Mucosa of descending colon (tissue), 3 donors: Measurements from ENCODE around the gene PARVB. TPM values are rescaled to one million over a fixed set of nuclear protein-coding genes. Genes with fewer than 3 reads are reported as not detected.

Source experiments
- ATAC-seq: fragments of 200-7000 bp; cut with Tn5 transposase; one replicate; pipeline ENCODE4 v1.9.1; 2020; ENCODE audit warnings: mild to moderate bottlenecking, moderate library complexity
- DNase-seq, 3 donors: peaks; one replicate each; pipeline ENCODE4 v3.0.0-alpha.2; 2020
- H3K36me3 ChIP-seq: fragments of 200-600 bp; one replicate; pipeline ENCODE4 v1.8.0; 2021; ENCODE audit warnings: low read depth, mild to moderate bottlenecking
- H3K4me1 ChIP-seq: fragments of 200-600 bp; one replicate; pipeline ENCODE4 v1.8.0; 2021; ENCODE audit warnings: low read depth, mild to moderate bottlenecking
- H3K4me3 ChIP-seq: fragments of 200-600 bp; one replicate; pipeline ENCODE4 v1.8.0; 2021; ENCODE audit warnings: mild to moderate bottlenecking
- H3K9me3 ChIP-seq: fragments of 200-600 bp; one replicate; pipeline ENCODE4 v1.8.0; 2021; ENCODE audit warnings: mild to moderate bottlenecking
- intact Hi-C, 2 donors: fragments of 100-400 bp; cut with DNase I in 1 of 2; cut with micrococcal nuclease in 1 of 2; formaldehyde crosslinking; loops; one replicate each; pipeline versions ENCODE4 v1.11.0 to v1.11.1; 2022; cut with DNase I, micrococcal nuclease
- total RNA-seq, 3 donors: library from RNA; stranded (reverse); fragmentation: NEBNext Ultra II Directional in 2 of 3; extraction: Animal tissue kit (Norgen Biotek cat#: 25700) in 2 of 3; gene quantifications; one replicate each; pipeline versions ENCODE4 v1.2.1 to v1.2.4, GENCODE V29; 2021 to 2023
- TF ChIP-seq, protein P1 (sequence below): fragments of 200-600 bp; IDR thresholded peaks from one replicate; pipeline ENCODE4 v1.8.0; 2022; ENCODE audit warnings: antibody characterized with exemption, mild to moderate bottlenecking
- donor health status: DM: no; HTN: no; CAD: no; lungs with moderate emphysema.
- donor health status: DM: no; HTN: no; CAD: no.
- donor health status: DM: no; HTN: yes; CAD: no.

The PARVB gene
- total RNA-seq, 3 donors from 2014 or later, result 5.2 to 35.7 (median 14.9) TPM

GRCh38 chr22:44030051-44030701 lies 6.1 kb downstream of the PARVB start:
- Histone ChIP-seq H3K4me1 (no peaks in the 10 kb centered on the region), H3K36me3 (no peaks in the 10 kb centered on the region), H3K9me3 (no peaks in the 10 kb centered on the region), H3K4me3 (no peak overlapping the region)
- TF ChIP-seq, protein P1, sequence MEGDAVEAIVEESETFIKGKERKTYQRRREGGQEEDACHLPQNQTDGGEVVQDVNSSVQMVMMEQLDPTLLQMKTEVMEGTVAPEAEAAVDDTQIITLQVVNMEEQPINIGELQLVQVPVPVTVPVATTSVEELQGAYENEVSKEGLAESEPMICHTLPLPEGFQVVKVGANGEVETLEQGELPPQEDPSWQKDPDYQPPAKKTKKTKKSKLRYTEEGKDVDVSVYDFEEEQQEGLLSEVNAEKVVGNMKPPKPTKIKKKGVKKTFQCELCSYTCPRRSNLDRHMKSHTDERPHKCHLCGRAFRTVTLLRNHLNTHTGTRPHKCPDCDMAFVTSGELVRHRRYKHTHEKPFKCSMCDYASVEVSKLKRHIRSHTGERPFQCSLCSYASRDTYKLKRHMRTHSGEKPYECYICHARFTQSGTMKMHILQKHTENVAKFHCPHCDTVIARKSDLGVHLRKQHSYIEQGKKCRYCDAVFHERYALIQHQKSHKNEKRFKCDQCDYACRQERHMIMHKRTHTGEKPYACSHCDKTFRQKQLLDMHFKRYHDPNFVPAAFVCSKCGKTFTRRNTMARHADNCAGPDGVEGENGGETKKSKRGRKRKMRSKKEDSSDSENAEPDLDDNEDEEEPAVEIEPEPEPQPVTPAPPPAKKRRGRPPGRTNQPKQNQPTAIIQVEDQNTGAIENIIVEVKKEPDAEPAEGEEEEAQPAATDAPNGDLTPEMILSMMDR, result no peak
- intact Hi-C loops, result no loop called here
- no peak for DNase-seq
- no peak for ATAC-seq

- ATAC-seq (no peak), DNase-seq (no peak)
- Histone ChIP-seq H3K36me3 (no peaks in the 10 kb centered on the region), H3K9me3 (no peaks in the 10 kb centered on the region), H3K4me3 (no peak overlapping the region), H3K4me1 (no peaks in the 10 kb centered on the region)
- TF ChIP-seq, protein P1, result no peak
- intact Hi-C loops, result no loop called here
Observed at GRCh38 chr22:44030702-44031082, 6.6 kb downstream of the PARVB start.

- TF ChIP-seq, protein P1, result no peak
- no peak for DNase-seq
- Histone ChIP-seq H3K9me3 (no peaks in the 10 kb centered on the region), H3K36me3 (no peaks in the 10 kb centered on the region), H3K4me3 (no peak overlapping the region), H3K4me1 (no peaks in the 10 kb centered on the region)
- intact Hi-C loops, result no loop called here
- no peak for ATAC-seq
Observed at GRCh38 chr22:44031158-44031952, 7.3 kb downstream of the PARVB start.

DNA sequence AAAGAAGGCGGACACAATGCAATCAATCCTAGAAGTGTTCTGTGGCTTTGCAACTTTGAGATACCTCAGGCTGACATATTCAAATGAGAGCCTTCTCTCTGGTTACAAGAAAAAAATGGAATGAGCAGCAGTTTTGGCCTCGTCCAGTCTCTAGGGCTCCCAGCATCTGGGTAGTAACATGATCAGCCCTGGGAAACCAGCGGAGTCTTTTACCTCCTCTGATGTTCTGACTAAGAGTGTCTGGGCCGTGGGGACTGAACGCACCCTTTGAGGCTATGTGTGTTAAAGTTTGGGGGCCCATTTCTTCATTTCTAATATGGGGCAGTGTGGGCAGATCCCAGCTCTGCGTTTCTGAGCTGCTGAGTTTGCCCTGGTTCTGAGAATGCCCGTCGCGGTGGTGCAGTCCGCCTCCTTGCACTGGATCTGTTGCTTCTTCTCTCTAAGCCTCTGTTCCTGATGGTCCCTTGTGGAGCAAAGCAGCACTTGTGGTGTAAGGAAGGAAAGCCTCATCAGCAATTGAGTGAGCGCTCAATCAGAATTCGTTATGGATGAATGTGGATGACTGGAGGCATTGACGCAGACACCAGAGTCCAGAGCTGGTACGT lies 8.1 kb downstream of the PARVB start:
- DNase-seq (no peak), ATAC-seq (no peak)
- H3K4me3 ChIP-seq, result no peak overlapping the region
- no peaks in the 10 kb centered on the region for H3K9me3 ChIP-seq
- no peaks in the 10 kb centered on the region for H3K4me1 ChIP-seq
- intact Hi-C loops, result no loop called here
- no peaks in the 10 kb centered on the region for H3K36me3 ChIP-seq
- TF ChIP-seq, protein P1, result no peak

DNA sequence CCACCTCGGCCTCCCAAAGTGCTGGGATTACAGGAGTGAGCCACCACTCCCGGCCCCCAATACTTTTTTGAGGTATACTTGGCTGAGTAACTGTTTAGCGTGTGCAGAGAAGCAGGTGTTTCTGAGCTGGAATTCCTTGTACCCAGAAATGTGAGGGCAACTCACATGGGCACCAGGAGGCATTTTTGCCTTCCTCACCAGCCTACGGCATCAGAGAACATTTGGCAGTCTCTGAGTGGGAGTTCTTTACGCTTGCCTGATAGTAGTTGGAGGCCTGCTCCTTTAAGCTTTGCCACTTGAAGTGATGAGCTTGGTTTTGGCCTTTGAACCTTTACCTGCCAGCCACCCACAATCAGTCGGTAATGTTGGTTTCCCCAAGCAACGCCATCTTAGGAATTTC lies 9.2 kb downstream of the PARVB start:
- ATAC-seq (no peak), DNase-seq (no peak)
- no peak overlapping the region for H3K4me3 ChIP-seq
- H3K4me1 ChIP-seq, result peaks cover 3% of the 10 kb centered on the region
- H3K9me3 ChIP-seq, result no peaks in the 10 kb centered on the region
- intact Hi-C loops, result no loop called here
- H3K36me3 ChIP-seq, result no peaks in the 10 kb centered on the region
- TF ChIP-seq, protein P1, result no peak
